KBM-7 (cell line): Measurements from ENCODE around the gene FBXW11.
"Not testable (repeated sequence)": the region's sequence is repeated elsewhere in the genome, so short reads cannot be mapped to it uniquely, and the experiment has no call there.

ENCODE experiments used
- DNase-seq: peaks from one replicate; pipeline ENCODE4 v3.0.0-alpha.2; 2015
- in situ Hi-C: fragments of 300-500 bp; cut with MboI; formaldehyde crosslinking; loops from 2 replicates; pipeline ENCODE4 v1.14.3; 2020; ENCODE audit warnings: low sequenced_read_pairs, low pct_unique_long_range_greater_than_20kb, mixed read lengths

FBXW11 gene

DNA sequence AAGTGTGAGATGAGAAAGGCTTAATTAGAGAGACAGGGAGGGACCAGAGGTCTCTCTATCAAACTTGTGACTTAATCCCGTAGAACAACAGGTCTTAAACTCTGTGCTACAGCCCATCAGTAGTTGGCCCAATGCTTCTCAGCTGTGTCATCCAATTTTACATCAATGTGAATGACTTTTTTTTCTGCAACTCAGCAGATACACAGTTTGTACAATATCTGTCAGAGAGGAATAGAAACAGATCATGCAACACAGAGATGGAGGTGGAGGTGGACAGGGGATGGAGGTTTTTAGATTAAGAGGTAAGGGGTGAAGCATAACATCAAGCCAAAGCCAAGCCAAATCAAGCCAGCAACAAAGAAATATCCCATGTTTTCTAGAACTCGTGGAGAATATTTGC is 43.0 kb downstream of the FBXW11 start:
- DNase-seq: no peak
- in situ Hi-C loops: no loop called here

DNA sequence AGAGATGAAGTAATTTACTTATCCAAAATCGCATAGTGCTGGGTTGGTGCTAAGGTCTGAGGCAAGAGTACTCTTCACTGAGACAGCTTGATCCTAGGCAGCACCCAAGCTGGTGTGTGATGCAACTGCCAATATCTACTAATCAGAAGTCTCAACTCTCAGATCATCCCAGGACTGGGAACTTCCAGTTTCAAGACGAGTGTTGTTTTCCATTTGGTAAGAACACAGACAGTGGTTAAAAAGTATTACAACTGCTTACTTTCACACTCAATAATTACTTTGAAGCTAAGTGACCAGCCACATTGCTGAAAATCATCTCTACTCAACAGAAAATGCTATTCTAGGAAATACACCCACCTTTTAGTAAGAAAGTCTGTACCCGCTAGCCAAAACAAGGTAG is 45.3 kb downstream of the FBXW11 start:
- no peak for DNase-seq
- in situ Hi-C loops: no loop called here

DNA sequence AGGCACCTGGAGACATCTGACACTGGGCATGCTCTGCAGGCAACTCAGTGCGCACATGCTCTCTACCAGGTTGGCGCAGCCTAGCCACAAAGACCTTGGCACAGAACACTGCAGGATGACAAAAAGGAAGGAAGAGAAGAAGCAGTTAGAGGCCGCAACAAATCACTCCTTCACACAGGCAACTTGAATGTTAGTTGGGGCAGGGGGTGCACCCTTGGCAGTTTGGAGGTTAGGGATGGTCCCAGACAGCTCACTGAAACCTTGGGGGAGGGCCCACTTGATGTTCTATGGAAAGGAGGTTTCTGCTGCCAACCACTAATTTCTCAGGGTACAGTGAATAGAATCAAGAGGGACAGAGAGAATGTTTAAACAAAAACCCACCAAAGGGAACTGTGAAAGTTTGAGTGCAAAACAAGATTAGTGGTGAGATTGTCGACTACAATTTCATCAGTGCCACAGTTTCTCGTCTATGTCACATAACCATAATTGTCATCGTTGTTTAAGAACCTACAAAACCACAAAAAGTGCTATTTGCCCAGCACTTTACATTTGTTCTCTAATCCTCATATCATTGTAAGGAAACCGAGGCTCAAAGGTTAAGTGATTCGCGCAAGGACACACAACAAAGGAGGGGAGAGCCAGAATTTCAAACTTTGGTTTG is 48.7 kb downstream of the FBXW11 start:
- in situ Hi-C loops: no loop called here
- DNase-seq: peak; percentile 64

DNA sequence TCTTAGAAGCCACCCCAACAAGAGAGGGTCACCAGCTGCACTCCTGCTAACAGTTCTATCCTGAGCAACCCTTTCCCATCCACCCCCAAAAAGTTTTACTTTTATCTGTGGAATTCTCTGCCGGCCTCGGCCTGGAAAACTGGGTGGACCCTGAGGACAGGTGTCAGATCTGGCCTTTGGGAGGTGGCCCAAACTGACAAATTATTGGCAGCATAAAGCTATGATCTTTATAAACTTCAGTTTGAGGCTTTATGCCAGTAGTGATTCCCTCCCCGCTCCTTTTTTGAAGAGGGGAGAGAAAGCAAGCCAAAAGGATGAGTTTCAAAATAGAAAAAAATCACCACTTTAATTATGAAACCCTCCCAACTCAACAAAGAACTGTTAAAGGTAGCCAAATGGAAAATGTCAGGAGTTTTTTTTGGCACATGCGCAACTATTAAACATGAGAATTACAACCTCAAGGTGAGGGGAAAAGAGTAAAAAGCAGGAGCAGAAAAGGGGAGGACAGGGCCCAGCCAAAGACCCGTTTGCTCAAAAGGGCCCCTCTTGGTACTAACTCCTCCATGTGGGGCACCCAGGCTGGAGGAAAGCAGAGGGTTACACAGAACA is 49.4 kb downstream of the FBXW11 start:
- DNase-seq: no peak
- in situ Hi-C loops: no loop called here

DNA sequence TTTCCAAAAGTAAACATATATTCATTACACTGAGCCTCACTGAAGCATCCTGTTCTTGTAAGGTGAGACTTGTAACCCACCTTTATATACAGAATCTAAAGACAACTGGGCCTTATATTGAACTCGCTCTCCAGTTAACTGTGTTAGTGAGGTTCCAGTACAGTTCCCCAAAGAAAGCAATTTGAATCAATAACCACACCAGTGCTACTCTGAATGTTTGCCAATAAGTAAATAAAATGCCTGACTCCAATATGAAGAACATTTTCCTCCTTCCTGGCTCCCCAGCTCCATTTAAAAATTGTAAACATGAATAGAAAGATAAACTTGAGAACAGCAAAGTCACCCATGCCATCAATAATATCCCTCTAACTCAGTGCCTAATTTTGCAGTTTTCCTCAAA is 50.1 kb downstream of the FBXW11 start:
- in situ Hi-C loops: no loop called here
- no peak for DNase-seq

DNA sequence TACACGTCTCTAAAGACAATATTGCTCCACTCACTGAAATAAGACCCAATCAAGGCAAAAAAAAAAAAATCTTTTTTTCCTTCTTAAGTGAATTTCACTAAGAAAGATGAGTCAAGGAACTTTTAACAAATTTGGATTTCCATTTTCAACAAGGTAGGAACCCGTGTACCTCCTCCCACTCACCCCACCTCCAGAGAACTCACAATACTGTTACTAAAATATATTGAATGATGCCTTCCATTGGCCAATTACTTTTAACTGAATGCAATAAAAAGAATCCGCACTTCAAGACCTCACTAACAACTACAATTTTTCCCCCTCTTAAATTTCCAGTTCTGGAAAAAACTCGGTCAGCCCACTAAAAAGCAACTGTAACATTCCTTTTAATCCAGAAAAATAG is 50.7 kb downstream of the FBXW11 start:
- DNase-seq: no peak
- in situ Hi-C loops: no loop called here

DNA sequence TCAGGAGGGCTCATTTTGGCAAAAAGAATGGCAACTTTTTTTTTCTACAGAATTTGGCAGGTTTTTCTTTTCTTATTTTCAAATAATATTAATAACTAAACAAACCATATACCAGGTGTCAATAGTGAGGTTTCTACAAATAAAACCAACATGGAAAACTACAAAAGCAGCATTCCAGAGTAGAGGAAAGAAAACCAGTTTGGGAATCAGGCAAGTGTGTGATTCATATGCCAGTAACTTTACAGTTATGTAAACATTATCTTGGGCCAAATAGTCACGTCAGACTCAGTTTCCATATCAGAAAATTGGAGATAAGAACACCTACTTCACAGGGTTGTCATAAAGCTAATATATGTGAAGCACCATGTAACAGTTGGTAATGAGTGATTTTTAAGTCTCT is 51.7 kb downstream of the FBXW11 start:
- in situ Hi-C loops: no loop called here
- DNase-seq: no peak

DNA sequence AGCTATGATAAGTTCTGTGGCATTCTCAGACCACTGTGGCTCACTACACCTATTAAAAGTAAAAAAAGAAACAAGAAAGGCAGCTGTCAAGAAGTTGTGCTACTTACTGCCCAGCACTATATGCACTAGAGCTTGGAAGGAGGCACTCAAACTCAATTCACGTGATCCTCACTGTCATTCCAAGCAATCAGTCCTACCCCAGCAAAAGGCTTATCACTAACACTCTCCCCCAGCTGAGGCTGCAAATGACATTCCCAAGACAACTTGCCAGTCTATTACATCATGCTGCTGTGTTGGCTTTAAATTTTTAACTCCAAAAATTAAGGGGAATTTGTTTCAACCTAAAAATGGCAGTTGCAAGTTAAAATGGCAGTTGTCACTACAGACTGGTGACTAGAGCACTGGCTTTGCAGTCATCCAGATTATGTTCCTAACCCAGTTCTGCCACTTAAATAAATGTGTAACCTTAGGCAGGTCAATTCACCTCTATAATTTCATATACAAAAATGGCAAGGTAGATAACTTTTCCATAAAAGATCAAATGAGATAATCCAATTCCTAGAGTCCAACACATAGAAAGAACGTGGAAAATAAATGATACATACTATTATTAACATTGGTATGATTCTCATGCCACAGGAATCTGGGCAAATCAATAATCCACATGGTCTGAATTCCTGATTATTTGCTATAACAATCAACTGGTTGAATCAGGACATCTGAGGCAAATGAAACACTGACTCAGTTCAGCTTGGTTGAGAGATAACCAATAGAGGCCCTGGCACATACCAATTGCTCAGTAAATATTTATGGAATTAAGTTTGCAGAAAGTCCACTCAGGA is 52.4 kb downstream of the FBXW11 start:
- in situ Hi-C loops: no loop called here
- DNase-seq: no peak

DNA sequence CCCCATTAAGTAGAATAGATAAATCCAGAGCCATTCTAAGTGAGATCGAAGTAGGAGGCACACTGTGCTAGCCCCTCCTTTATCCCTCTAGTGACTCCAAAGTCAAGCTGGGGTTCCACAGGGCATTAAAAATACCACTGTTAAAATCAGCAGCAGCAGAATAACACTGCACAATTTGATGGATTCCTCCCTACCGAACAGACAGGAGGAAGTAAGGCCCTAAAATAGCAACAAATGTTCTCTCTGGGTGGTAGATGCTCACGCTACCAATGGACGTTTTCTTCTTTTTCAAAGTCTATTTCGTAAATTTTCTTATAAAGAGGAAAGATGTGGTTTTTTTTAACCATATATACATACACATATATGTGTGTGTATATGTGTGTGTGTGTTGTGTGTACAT is 54.4 kb downstream of the FBXW11 start:
- in situ Hi-C loops: no loop called here
- DNase-seq: peak; percentile 76

DNA sequence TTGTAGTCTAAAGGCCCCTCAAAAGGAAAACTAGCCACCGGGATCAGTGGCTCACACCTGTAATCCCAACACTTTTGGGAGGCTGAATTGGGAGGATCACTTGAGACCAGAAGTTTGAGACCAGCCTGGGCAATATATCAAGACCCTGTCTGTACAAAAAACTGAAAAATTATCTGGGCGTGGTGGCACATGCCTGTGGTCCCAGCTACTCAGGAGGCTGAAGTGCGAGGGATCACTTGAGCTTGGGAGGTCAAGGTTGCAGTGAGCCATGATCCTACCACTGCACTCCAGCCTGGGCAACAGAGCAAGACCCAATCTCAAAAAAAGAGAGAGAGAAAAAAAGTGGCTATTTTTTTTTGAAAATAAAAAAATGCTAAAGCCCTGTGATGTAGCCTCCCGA is 55.2 kb downstream of the FBXW11 start:
- in situ Hi-C loops: no loop called here
- DNase-seq: no peak

DNA sequence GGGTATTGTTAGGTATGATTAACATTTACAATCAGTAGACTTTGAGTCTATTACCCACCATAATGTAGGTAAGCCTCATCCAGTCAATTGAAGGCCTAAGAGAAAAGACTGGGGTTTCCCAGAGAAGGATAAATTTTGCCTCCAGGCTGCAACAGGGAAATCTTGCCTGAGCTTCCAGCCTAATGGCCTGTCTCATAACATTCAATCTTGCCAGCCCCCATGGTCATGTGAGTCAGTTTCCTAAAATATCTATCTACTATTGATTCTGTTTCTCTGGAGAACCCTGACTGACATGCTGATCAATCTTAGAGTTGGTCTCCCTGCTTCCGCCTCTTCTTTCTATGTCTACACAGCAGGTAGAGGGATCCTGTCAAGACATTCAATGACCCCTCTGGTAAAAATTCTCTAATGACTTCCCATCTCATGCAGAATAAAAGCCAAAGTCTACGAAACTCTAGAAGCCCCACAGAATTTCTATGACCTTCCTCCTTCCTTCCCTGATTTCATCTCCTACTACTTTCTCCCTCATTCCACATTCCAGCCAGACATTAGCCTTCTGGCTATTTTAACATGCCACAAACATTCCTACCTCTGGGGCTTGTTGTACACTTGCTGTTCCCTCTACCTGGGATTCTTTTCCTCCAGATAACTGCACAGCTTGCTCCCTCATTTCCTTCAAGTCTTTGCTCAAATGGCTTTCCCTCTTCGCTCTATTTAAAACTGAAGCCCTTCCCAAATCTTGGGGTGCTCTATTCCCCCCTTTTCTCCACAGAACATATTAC is 60.2 kb downstream of the FBXW11 start:
- in situ Hi-C loops: no loop called here
- DNase-seq: no peak

DNA sequence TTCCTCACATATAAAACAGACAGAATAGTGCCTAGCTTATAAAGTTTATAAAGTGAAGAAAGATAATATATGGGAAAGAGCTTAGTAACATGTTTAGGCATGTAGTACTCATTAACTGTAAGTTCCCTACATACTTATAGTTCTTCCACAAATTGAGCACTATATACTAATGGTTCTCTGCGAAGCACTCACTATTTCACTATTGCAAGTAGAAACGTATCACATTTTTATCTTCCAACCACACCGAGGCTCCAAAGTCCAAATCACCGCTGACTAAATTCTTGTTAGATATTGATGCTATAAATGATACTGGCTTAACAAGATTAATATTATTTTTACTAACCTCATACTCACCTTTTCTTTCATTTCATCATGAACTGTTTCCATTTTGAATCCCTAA is 61.0 kb downstream of the FBXW11 start:
- in situ Hi-C loops: no loop called here
- no peak for DNase-seq

DNA sequence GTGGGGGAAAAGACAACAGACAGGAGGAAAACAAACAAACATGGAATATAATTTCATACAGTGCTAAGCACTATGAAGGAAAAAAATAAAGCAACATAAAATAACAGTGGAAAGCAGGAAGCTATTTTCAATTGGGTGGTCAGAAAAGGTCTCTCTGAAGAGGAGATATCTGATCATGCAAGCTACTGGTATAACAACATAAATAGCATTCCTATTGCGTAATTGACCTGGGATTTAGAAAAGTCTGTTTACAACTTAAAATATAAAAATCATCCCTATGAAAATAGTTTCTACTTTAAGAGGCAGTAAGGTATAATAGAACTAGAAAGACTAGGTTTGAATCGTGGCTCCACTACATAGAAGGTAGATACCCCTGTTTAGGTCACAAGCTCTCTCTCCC is 61.4 kb downstream of the FBXW11 start:
- in situ Hi-C loops: no loop called here
- DNase-seq: no peak

DNA sequence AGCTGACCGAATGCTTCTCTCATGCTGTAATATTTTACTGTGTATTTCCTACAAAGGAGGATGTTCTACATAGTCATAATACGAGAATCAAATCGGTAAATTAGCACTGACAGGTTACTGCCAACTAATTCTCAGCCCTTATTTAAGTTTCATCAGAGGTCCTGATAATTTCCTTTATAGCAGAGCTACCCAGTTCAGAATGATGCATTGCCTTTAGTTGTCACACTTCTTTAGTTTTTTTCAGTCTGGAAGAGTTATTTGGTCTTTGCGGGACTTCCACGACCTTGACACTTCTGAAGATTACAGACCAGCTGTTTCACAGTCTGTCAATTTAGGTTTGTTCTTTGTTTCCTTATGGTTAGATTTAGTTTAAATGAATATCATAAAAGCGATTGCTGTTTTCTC is 64.3 kb downstream of the FBXW11 start:
- in situ Hi-C loops, DNase-seq: not testable (repeated sequence)

DNA sequence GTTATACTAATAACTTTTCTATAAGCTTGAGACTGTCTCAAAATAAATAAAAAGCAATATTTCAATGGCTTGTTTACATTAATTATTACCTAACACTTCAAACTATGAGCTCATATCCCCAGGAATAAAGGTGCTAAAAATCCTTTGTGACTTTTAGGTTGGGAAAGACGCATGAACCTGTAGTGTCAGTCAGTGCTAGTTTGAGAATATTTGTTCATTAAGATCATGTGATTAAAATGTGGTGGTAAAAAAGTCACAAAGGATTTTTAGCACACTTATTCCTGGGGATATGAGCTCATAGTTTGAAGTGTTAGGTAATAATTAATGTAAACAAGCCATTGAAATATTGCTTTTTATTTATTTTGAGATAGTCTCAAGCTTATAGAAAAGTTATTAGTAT is 64.8 kb downstream of the FBXW11 start:
- in situ Hi-C loops, DNase-seq: not testable (repeated sequence)

DNA sequence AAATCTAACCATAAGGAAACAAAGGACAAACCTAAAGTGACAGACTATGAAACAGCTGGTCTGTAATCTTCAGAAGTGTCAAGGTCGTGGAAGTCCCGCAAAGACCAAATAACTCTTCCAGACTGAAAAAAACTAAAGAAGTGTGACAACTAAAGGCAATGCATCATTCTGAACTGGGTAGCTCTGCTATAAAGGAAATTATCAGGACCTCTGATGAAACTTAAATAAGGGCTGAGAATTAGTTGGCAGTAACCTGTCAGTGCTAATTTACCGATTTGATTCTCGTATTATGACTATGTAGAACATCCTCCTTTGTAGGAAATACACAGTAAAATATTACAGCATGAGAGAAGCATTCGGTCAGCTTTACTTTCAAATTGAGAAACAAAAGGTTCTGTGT is 65.2 kb downstream of the FBXW11 start:
- in situ Hi-C loops, DNase-seq: not testable (repeated sequence)

DNA sequence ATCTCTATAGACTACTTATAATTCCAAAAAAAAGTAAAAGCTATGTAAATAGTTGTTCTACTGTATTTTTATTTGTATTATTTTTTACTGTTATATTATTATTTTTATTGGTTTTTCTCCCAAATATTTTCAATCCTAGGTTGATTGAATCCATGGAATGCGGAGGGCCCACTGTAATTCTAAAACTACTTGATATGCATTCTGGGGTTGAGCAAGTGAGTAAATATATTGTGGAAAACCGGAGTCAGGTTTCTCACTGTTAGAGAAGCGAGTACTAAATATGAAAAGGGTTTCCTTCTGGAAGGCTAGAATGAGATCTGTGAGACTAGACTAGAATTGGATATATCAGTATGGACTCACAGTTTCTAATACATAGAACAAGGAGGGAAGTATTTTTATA is 66.5 kb downstream of the FBXW11 start:
- no peak for DNase-seq
- in situ Hi-C loops: no loop called here

DNA sequence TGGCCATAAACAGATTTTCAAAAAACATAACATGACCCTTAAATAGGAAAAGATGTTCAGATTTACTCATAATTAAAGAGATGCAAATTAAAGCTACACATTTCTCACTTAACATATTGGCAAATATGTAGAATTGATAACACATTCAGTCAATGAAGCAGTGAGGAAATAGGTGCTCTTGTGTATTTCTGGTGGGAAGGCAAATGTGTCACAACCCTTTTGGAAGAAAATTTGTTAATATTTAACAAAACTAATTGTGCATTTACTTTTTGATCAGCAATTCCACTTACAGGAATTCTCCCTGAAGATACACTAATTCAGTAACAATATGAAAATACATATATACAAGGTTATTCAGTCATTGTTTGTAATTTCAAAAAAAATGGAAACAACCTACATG is 68.1 kb downstream of the FBXW11 start:
- no peak for DNase-seq
- in situ Hi-C loops: no loop called here

DNA sequence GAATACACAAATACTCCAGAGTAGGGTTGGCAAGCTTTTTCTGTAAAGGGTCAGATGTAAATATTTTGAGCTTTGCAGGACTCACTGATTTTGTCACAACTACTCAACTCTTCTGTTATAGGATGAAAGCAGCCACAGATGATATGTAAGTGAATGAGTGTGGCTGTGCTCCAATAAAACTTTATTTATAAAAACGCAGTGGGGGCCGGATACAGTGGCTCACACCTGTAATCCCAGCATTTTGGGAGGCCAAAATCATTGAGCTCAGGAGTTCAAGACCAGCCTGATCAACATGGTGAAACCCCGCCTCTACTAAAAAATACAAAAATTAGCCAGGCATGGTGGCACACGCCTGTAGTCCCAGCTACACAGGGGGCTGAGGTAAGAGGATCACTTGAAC is 69.1 kb downstream of the FBXW11 start:
- DNase-seq: no peak
- in situ Hi-C loops: no loop called here

DNA sequence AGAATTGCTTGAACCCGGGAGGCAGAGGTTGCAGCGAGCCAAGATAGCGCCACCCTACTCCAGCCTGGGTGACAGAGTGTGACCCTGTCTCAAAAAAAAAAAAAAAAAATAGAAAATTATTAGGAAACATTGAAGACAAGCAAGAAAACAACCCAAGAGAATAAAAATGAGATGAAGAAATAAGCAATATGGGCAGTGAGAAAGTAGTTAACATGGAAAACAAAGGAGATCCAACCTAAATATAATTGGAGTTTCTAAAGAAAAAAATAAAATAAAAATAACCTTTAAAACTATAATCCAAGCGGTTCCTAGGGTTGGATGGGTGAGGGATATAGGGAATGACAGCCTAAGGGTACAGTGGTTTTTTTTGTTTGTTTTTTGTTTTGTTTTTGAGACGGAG is 71.9 kb downstream of the FBXW11 start:
- in situ Hi-C loops: no loop called here
- no peak for DNase-seq
